H1 (cell line): ENCODE data around the gene SLC48A1. TPM values are rescaled to one million over a fixed set of nuclear protein-coding genes. Genes with fewer than 3 reads are reported as not detected.

ENCODE experiments used
- CTCF ChIA-PET: fragments of 300-600 bp; sonication (Branson Sonifier 250); formaldehyde crosslinking; loops from one replicate; lab custom pipeline; 2021; ENCODE audit not compliant: partially characterized antibody; lab: Charles Lee
- POLR2A ChIA-PET: fragments of 300-600 bp; sonication (Branson Sonifier 250); formaldehyde crosslinking; loops from one replicate; lab custom pipeline; 2021; ENCODE audit warnings: inconsistent platforms; ENCODE audit not compliant: partially characterized antibody; lab: Charles Lee
- DNase-seq, 2 experiments: peaks; one replicate each; pipeline versions ENCODE4 v3.0.0 to v3.0.0-alpha.2; 2010 to 2022; ENCODE audit warnings: low spot score in 2 of 2, low read depth in 1 of 2, mixed read lengths in 1 of 2
- FAIRE-seq: peaks from 2 replicates; lab custom pipeline; 2011; peaks lifted over from hg19 to GRCh38; lab: Jason Lieb, UNC
- H2AFZ ChIP-seq: 2 replicates; pipeline ENCODE4 v1.8.1; 2012; ENCODE audit warnings: low read length, inconsistent platforms
- H2AK5ac ChIP-seq: 2 replicates; pipeline ENCODE4 v1.6.1; 2013; ENCODE audit warnings: low read depth, low read length
- H2BK120ac ChIP-seq: replicated peaks from 2 replicates; pipeline ENCODE3; 2013; ENCODE audit warnings: low read depth, low read length, inconsistent platforms
- H2BK12ac ChIP-seq: 2 replicates; pipeline ENCODE4 v1.6.1; 2013; ENCODE audit warnings: low read depth, low read length
- H2BK15ac ChIP-seq: 2 replicates; pipeline ENCODE4 v1.6.1; 2013; ENCODE audit warnings: low read length
- H2BK20ac ChIP-seq: 2 replicates; pipeline ENCODE4 v1.6.1; 2013; ENCODE audit warnings: low read length
- H2BK5ac ChIP-seq: 2 replicates; pipeline ENCODE4 v1.6.1; 2013; ENCODE audit warnings: low read depth, low read length
- H3K14ac ChIP-seq: 2 replicates; pipeline ENCODE4 v1.6.1; 2013; ENCODE audit warnings: inconsistent platforms; ENCODE audit not compliant: insufficient read length
- H3K18ac ChIP-seq: 2 replicates; pipeline ENCODE4 v1.6.1; 2013; ENCODE audit warnings: low read length; ENCODE audit errors: extremely low read depth
- H3K23ac ChIP-seq: 2 replicates; pipeline ENCODE4 v1.6.1; 2013; ENCODE audit warnings: inconsistent platforms; ENCODE audit not compliant: insufficient read length
- H3K23me2 ChIP-seq: 2 replicates; pipeline ENCODE4 v1.6.1; 2013; ENCODE audit warnings: low read depth, low read length
- H3K27ac ChIP-seq: 2 replicates; pipeline ENCODE4 v1.6.1; 2011; ENCODE audit warnings: low read depth, low read length, inconsistent platforms
- H3K27me3 ChIP-seq, 4 experiments: replicated peaks in 1 of 4; 1 replicate in 1 of 4; 2 replicates in 3 of 4; pipeline versions ENCODE4 v1.6.1 to v1.8.1; 2011 to 2013; ENCODE audit warnings: low read length in 3 of 4, mild to moderate bottlenecking in 3 of 4, inconsistent platforms in 2 of 4, mixed read lengths in 2 of 4, moderate library complexity in 1 of 4; ENCODE audit not compliant: control insufficient read depth in 3 of 4, insufficient read depth in 3 of 4; ENCODE audit errors: extremely low read depth in 1 of 4
- H3K36me3 ChIP-seq, 4 experiments: 2 replicates each; pipeline versions ENCODE4 v1.6.1 to v1.8.1; 2011 to 2013; ENCODE audit warnings: mild to moderate bottlenecking in 4 of 4, low read length in 3 of 4, moderate library complexity in 2 of 4, control low read depth in 1 of 4, inconsistent platforms in 1 of 4; ENCODE audit not compliant: insufficient read depth in 4 of 4, control insufficient read depth in 2 of 4
- H3K4ac ChIP-seq: replicated peaks from 2 replicates; pipeline ENCODE3; 2013; ENCODE audit warnings: low read length, low read depth, mixed read lengths, inconsistent platforms; ENCODE audit not compliant: insufficient read length
- H3K4me1 ChIP-seq, 4 experiments: replicated peaks in 1 of 4; 1 replicate in 1 of 4; 2 replicates in 3 of 4; pipeline versions ENCODE4 v1.6.1 to v1.8.1; 2011 to 2013; ENCODE audit warnings: low read length in 3 of 4, inconsistent platforms in 2 of 4, mixed read lengths in 1 of 4; ENCODE audit not compliant: insufficient read depth in 4 of 4, control insufficient read depth in 3 of 4
- H3K4me2 ChIP-seq, 2 experiments: 2 replicates each; pipeline versions ENCODE4 v1.6.1 to v1.8.1; 2011 to 2013; ENCODE audit warnings: low read depth in 2 of 2, low read length in 2 of 2, control low read depth in 1 of 2, inconsistent platforms in 1 of 2, mild to moderate bottlenecking in 1 of 2; ENCODE audit not compliant: insufficient read depth in 1 of 2
- H3K4me3 ChIP-seq, 4 experiments: fragments of 200-600, 300-600 bp in 1 of 4; sonication (generic), shearing (Covaris generic), sonication (Bioruptor Twin) in 1 of 4; 2 replicates each; pipeline versions ENCODE4 v1.5.1 to v1.8.1; 2011 to 2016; ENCODE audit warnings: low read length in 4 of 4, low read depth in 3 of 4, control low read depth in 2 of 4, inconsistent platforms in 2 of 4, mild to moderate bottlenecking in 2 of 4, mixed read lengths in 1 of 4, moderate library complexity in 1 of 4; ENCODE audit not compliant: insufficient read depth in 2 of 4; ENCODE audit errors: extremely low read depth in 1 of 4
- H3K56ac ChIP-seq: replicated peaks from 2 replicates; pipeline ENCODE3; 2013; ENCODE audit warnings: low read depth, mild to moderate bottlenecking, mixed read lengths, low read length, inconsistent platforms; ENCODE audit not compliant: insufficient read length
- H3K79me1 ChIP-seq: 2 replicates; pipeline ENCODE4 v1.6.1; 2013; ENCODE audit warnings: low read depth, low read length, control low read depth
- H3K79me2 ChIP-seq, 2 experiments: 2 replicates each; pipeline versions ENCODE4 v1.6.1 to v1.8.1; 2012 to 2013; ENCODE audit warnings: low read length in 2 of 2, mild to moderate bottlenecking in 2 of 2, inconsistent platforms in 1 of 2; ENCODE audit not compliant: insufficient read depth in 2 of 2, control insufficient read depth in 1 of 2
- H3K9ac ChIP-seq, 4 experiments: replicated peaks in 1 of 4; 1 replicate in 1 of 4; 2 replicates in 3 of 4; pipeline versions ENCODE4 v1.6.1 to v1.8.1; 2011 to 2013; ENCODE audit warnings: low read depth in 3 of 4, low read length in 3 of 4, control low read depth in 2 of 4, mild to moderate bottlenecking in 2 of 4, moderate library complexity in 2 of 4, inconsistent platforms in 1 of 4; ENCODE audit errors: extremely low read depth in 1 of 4
- H3K9me3 ChIP-seq, 2 experiments: 2 replicates each; pipeline versions ENCODE4 v1.6.1 to v1.8.1; 2012 to 2013; ENCODE audit warnings: mild to moderate bottlenecking in 2 of 2, moderate library complexity in 2 of 2, control low read depth in 1 of 2, inconsistent platforms in 1 of 2, low read depth in 1 of 2, low read length in 1 of 2, mixed read lengths in 1 of 2; ENCODE audit not compliant: insufficient read depth in 2 of 2
- H4K20me1 ChIP-seq, 2 experiments: replicated peaks in 1 of 2; 2 replicates each; pipeline versions ENCODE3 to v1.8.1; 2011 to 2013; ENCODE audit warnings: inconsistent platforms in 2 of 2, low read length in 2 of 2, mild to moderate bottlenecking in 1 of 2; ENCODE audit not compliant: insufficient read depth in 2 of 2, control insufficient read depth in 1 of 2
- H4K5ac ChIP-seq: 2 replicates; pipeline ENCODE4 v1.6.1; 2013; ENCODE audit warnings: low read length, low read depth, mixed read lengths, inconsistent platforms; ENCODE audit not compliant: insufficient read length
- H4K8ac ChIP-seq: 2 replicates; pipeline ENCODE4 v1.8.0; 2013; ENCODE audit warnings: mild to moderate bottlenecking, moderate library complexity, low read length, inconsistent platforms; ENCODE audit not compliant: insufficient read depth; ENCODE audit errors: extremely low read depth
- H4K91ac ChIP-seq: replicated peaks from 2 replicates; pipeline ENCODE3; 2013; ENCODE audit warnings: low read length, mixed read lengths, inconsistent platforms; ENCODE audit not compliant: insufficient read length
- ASH2L ChIP-seq: fragments of 200-600, 300-600 bp; sonication (generic); IDR thresholded peaks from one replicate; pipeline ENCODE4 v1.7.1; 2017; ENCODE audit warnings: low read length
- BRCA1 ChIP-seq: IDR thresholded peaks from 2 replicates; pipeline ENCODE4 v1.6.1; 2012; ENCODE audit warnings: low read depth, low read length, improper control_type of control experiment
- CBX8 ChIP-seq: fragments of 300-800, 300-1000 bp; sonication (generic); IDR thresholded peaks from 2 replicates; pipeline ENCODE4 v1.7.1; 2016; ENCODE audit warnings: low read depth, low read length, borderline replicate concordance
- HDAC2 ChIP-seq, 2 experiments: fragments of 300-600 bp in 1 of 2; sonication (generic) in 1 of 2; IDR thresholded peaks; 2 replicates each; pipeline ENCODE4 v1.6.1; 2011 to 2012; ENCODE audit warnings: low read depth in 2 of 2, low read length in 2 of 2, mild to moderate bottlenecking in 2 of 2, moderate library complexity in 2 of 2, borderline replicate concordance in 1 of 2, inconsistent platforms in 1 of 2
- NANOG ChIP-seq: IDR thresholded peaks from 2 replicates; pipeline ENCODE4 v1.6.1; 2011; ENCODE audit warnings: low read length, low read depth, mild to moderate bottlenecking, inconsistent platforms; ENCODE audit not compliant: insufficient read depth, poor library complexity, severe bottlenecking
- NRF1 ChIP-seq: IDR thresholded peaks from 2 replicates; pipeline ENCODE4 v1.6.1; 2011; ENCODE audit warnings: mild to moderate bottlenecking, low read depth, low read length, improper control_type of control experiment
- PHF8 ChIP-seq: fragments of 200-600 bp; sonication (generic); conservative IDR thresholded peaks from 2 replicates; pipeline ENCODE4 v1.7.1; 2012; ENCODE audit warnings: low read depth, mild to moderate bottlenecking, inconsistent platforms, low read length, moderate library complexity
- POLR2A ChIP-seq, 2 experiments: IDR thresholded peaks; 1 replicate in 1 of 2; 2 replicates in 1 of 2; pipeline ENCODE4 v1.6.1; 2011; ENCODE audit warnings: low read depth in 2 of 2, low read length in 2 of 2, mild to moderate bottlenecking in 2 of 2; ENCODE audit errors: control extremely low read depth in 1 of 2
- POLR2AphosphoS5 ChIP-seq: IDR thresholded peaks from 2 replicates; pipeline ENCODE4 v1.6.1; 2011; ENCODE audit warnings: low read depth, low read length
- RBBP5 ChIP-seq: IDR thresholded peaks from 2 replicates; pipeline ENCODE4 v1.7.1; 2012; ENCODE audit warnings: low read depth, mild to moderate bottlenecking, inconsistent platforms, low read length, moderate library complexity, borderline replicate concordance
- RFX5 ChIP-seq: IDR thresholded peaks from 2 replicates; pipeline ENCODE4 v1.6.1; 2011; ENCODE audit warnings: low read depth, low read length, improper control_type of control experiment, borderline replicate concordance
- SRF ChIP-seq: IDR thresholded peaks from 2 replicates; pipeline ENCODE4 v1.6.1; 2011; ENCODE audit warnings: mild to moderate bottlenecking, low read depth, low read length, moderate library complexity
- SUZ12 ChIP-seq: fragments of 200-600 bp; sonication (generic); IDR thresholded peaks from 2 replicates; pipeline ENCODE4 v1.6.1; 2012; ENCODE audit warnings: mild to moderate bottlenecking, inconsistent platforms, low read length, moderate library complexity, mixed read lengths
- TAF7 ChIP-seq: optimal IDR thresholded peaks from 2 replicates; pipeline ENCODE3; 2011; ENCODE audit warnings: low read depth, mild to moderate bottlenecking, inconsistent platforms, low read length, moderate library complexity, borderline replicate concordance
- WGBS, 2 experiments: shearing (Covaris generic) in 1 of 2; methylation state at CpG; one replicate each; pipeline versions ENCODE4 v1.1.6 to v1.1.7; 2013 to 2015; ENCODE audit warnings: low lambda C conversion rate in 2 of 2, mixed read lengths in 2 of 2, inconsistent platforms in 1 of 2, low coverage in 1 of 2, missing lambda C conversion rate in 1 of 2; ENCODE audit not compliant: insufficient replicate concordance in 2 of 2, insufficient coverage in 1 of 2, insufficient read length in 1 of 2; ENCODE audit errors: extremely low coverage in 1 of 2, missing lambda C conversion rate in 1 of 2; 5-methylcytosine and 5-hydroxymethylcytosine counted together
- polyA plus RNA-seq, 7 experiments: library from polyadenylated mRNA; depleted of rRNA in 3 of 7; stranded (reverse) in 5 of 7; unstranded in 2 of 7; fragments of >200 nt in 5 of 7; fragments of 200-250 nt in 2 of 7; gene quantifications; 1 replicate in 5 of 7; 2 replicates in 1 of 7; 4 replicates in 1 of 7; pipeline versions ENCODE4 v1.2.1 to v1.2.3, GENCODE V29; 2011 to 2013; ENCODE audit warnings: missing spikeins in 2 of 7, mixed read lengths in 2 of 7
- total RNA-seq: library from RNA; stranded (reverse); fragmentation: NEBNext Ultra II Directional; extraction: Animal tissue kit (Norgen Biotek cat#: 25700); gene quantifications from 2 replicates; pipeline ENCODE4 v1.2.1, GENCODE V29; 2021

Gene SLC48A1
- total and polyA plus RNA-seq, 2 of the 8 experiments (the other 6 are each of a cell fraction or from before 2014, with no cell fraction given), result 9.5 to 14.1 TPM

GRCh38 chr12:47754126-47754525 is 18.9 kb upstream of the SLC48A1 start:
- no peak overlapping the region for H4K5ac ChIP-seq
- H3K36me3 ChIP-seq, result no peaks in the 10 kb centered on the region
- no peak overlapping the region for H2BK15ac ChIP-seq
- H4K8ac ChIP-seq, result no peak overlapping the region
- DNase-seq (no peak), FAIRE-seq (no peak)
- H3K9me3 ChIP-seq, result no peaks in the 10 kb centered on the region
- no peak overlapping the region for H2AFZ ChIP-seq
- H3K23me2 ChIP-seq, result peaks cover 6% of the 10 kb centered on the region; the same call in 1 of the 2 replicates
- WGBS, 2 experiments, result 80% methylated on average over 4 of the region's 4 CpGs; no CpG with 5 or more reads in 1 of the 2 experiments
- no peak overlapping the region; the same call in 1 of the 2 replicates for H2BK20ac ChIP-seq
- ChIA-PET CTCF (interaction anchor here (0.8 to 64.6 kb wide), 8 partner anchors 9 to 151 kb away, joined by 3 to 2442 read pairs (median 16); partner anchors contain the start of genes ENDOU, SLC48A1 and VDR), POLR2A (interaction anchor here (1.1 to 1.4 kb wide), 3 partner anchors 13 to 29 kb away, joined by 3 read pairs; partner anchors contain the start of gene ENDOU)
- H3K27ac ChIP-seq, result no peak overlapping the region
- H3K4me1 ChIP-seq, result peaks cover 12 to 22% (median 16%) of the 10 kb centered on the region in 4 experiments
- no peak overlapping the region; the same call in 1 of the 2 replicates for H2BK5ac ChIP-seq
- H2BK120ac ChIP-seq, result peak overlapping the region; percentile 1
- no peak overlapping the region for H3K56ac ChIP-seq
- no peak overlapping the region for H3K4me2 ChIP-seq
- no peak overlapping the region for H3K23ac ChIP-seq
- H3K4ac ChIP-seq, result peak overlapping the region; percentile 73
- H3K79me1 ChIP-seq, result no peaks in the 10 kb centered on the region
- peak overlapping the region; percentile 23 for H4K91ac ChIP-seq
- peak overlapping the region; percentile 29; the same call in 1 of the 2 replicates for H2AK5ac ChIP-seq
- H3K18ac ChIP-seq, result no peak overlapping the region
- no peak overlapping the region for H3K14ac ChIP-seq
- peak overlapping the region; percentile 5; the same call in 1 of the 2 replicates for H2BK12ac ChIP-seq
- no peak overlapping the region for H3K4me3 ChIP-seq
- no peak overlapping the region for H3K9ac ChIP-seq
- no peaks in the 10 kb centered on the region for H3K79me2 ChIP-seq
- no peaks in the 10 kb centered on the region for H4K20me1 ChIP-seq
- H3K27me3 ChIP-seq, result no peaks in the 10 kb centered on the region
- no peak for TF ChIP-seq POLR2AphosphoS5
- TF ChIP-seq BRCA1, result no peak
- TF ChIP-seq TAF7, result no peak
- TF ChIP-seq NANOG, result no peak
- TF ChIP-seq RBBP5, result no peak
- TF ChIP-seq CBX8, result no peak
- TF ChIP-seq HDAC2 (IDR thresholded peaks at IDR 0.05; ENCODE audit: borderline replicate concordance in 1 of 2, low read depth in 2 of 2, low read length in 2 of 2), result no peak
- no peak for TF ChIP-seq SRF
- no peak for TF ChIP-seq NRF1
- no peak for TF ChIP-seq RFX5
- TF ChIP-seq SUZ12, result no peak
- TF ChIP-seq PHF8, result no peak
- no peak for TF ChIP-seq POLR2A (IDR thresholded peaks at IDR 0.05; ENCODE audit: control extremely low read depth in 1 of 2, low read depth in 2 of 2, low read length in 2 of 2)
- TF ChIP-seq ASH2L, result no peak
